Loucy (cell line): Measurements from ENCODE around the gene VEZF1.

Experiments used
- H2AFZ ChIP-seq: fragments of 200-600 bp; sonication (generic); 2 replicates; pipeline ENCODE4 v1.6.0; 2016; ENCODE audit warnings: antibody characterized with exemption, mild to moderate bottlenecking, low read length, moderate library complexity
- H3F3A ChIP-seq: fragments of 200-600 bp; 2 replicates; pipeline ENCODE4 v1.6.0; 2016; ENCODE audit warnings: antibody characterized with exemption, low read depth, mild to moderate bottlenecking
- H3K27me3 ChIP-seq: fragments of 200-600 bp; sonication (generic); 2 replicates; pipeline ENCODE4 v1.6.1; 2014; ENCODE audit warnings: low read length, mild to moderate bottlenecking; ENCODE audit not compliant: insufficient read depth, poor library complexity, severe bottlenecking
- H3K36me3 ChIP-seq: fragments of 200-600 bp; sonication (generic); 2 replicates; pipeline ENCODE4 v1.6.1; 2016; ENCODE audit warnings: low read length; ENCODE audit not compliant: insufficient read depth
- H3K4me1 ChIP-seq: fragments of 200-600 bp; sonication (generic); 2 replicates; pipeline ENCODE4 v1.5.1; 2014; ENCODE audit warnings: low read length, mild to moderate bottlenecking; ENCODE audit not compliant: insufficient read depth, poor library complexity, severe bottlenecking
- H3K4me2 ChIP-seq: fragments of 200-600 bp; sonication (generic); 2 replicates; pipeline ENCODE4 v1.6.0; 2014; ENCODE audit warnings: antibody characterized with exemption, low read length, low read depth, mild to moderate bottlenecking; ENCODE audit not compliant: poor library complexity, severe bottlenecking
- H3K4me3 ChIP-seq: fragments of 200-600 bp; sonication (generic); 2 replicates; pipeline ENCODE4 v1.5.1; 2014; ENCODE audit warnings: low read length, mild to moderate bottlenecking, mixed read lengths; ENCODE audit not compliant: poor library complexity, severe bottlenecking
- H3K79me2 ChIP-seq: fragments of 200-600 bp; sonication (generic); 2 replicates; pipeline ENCODE4 v1.6.1; 2014; ENCODE audit warnings: low read length; ENCODE audit not compliant: insufficient read depth
- H3K9ac ChIP-seq: fragments of 200-600 bp; sonication (generic); 2 replicates; pipeline ENCODE4 v1.6.0; 2014; ENCODE audit warnings: mild to moderate bottlenecking, low read depth, low read length, moderate library complexity; ENCODE audit not compliant: poor library complexity, severe bottlenecking
- H3K9me2 ChIP-seq: fragments of 200-600 bp; sonication (generic); replicated peaks from 2 replicates; pipeline ENCODE4 v1.6.1; 2016; ENCODE audit warnings: low read depth, low read length, mixed read lengths
- H3K9me3 ChIP-seq: fragments of 200-600 bp; sonication (generic); 2 replicates; pipeline ENCODE4 v1.6.1; 2014; ENCODE audit warnings: mild to moderate bottlenecking, antibody characterized with exemption, low read length, low read depth; ENCODE audit not compliant: insufficient read depth
- H4K20me1 ChIP-seq: fragments of 200-600 bp; sonication (generic); 2 replicates; pipeline ENCODE4 v1.6.0; 2014; ENCODE audit warnings: antibody characterized with exemption, low read length, mild to moderate bottlenecking; ENCODE audit not compliant: insufficient read depth, poor library complexity, severe bottlenecking
- EZH2phosphoT487 ChIP-seq: fragments of 200-600 bp; IDR thresholded peaks from 2 replicates; pipeline ENCODE4 v1.6.1; 2018; ENCODE audit warnings: antibody characterized with exemption, mild to moderate bottlenecking, moderate library complexity, borderline replicate concordance
- TF ChIP-seq, protein P1 (sequence below): fragments of 200-600 bp; sonication (generic); conservative IDR thresholded peaks from 2 replicates; pipeline ENCODE4 v1.5.1; 2014; ENCODE audit warnings: mild to moderate bottlenecking, antibody characterized with exemption, low read length

VEZF1 gene

DNA sequence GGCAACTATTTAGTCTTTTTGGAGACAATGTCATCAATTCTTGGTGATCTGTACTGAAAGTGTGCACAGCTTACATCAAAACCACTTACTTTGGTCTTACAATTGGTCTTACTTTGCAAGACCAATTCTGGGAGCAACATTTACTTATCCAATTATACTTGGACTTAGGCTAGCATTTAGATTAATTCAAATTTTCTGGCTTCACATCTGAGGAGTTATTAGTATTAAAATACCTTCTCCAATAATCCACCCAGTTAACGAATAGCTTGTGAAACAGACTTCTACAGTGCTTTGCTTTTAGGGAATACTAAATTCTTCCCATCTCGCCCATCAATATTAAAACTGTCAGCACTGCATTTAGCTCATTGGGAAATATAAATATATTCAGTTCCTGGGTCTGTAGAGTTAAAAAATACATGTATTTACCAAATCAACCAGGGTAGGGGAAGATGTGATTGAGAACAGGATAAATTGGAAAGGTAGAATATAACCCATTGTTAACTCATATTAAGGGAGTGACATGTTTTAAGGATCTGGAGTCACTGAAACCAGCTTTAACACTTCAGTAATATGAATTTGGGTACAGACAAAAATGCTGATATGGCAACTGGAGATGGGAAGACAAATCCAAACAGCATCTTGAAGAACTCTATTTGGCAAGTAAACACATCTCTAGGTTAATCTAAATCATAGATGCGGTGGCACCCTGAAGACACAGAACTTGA lies 9.2 kb upstream of the VEZF1 start:
- Histone ChIP-seq H3K9me3 (no peaks in the 10 kb centered on the region), H3K9ac (no peak overlapping the region), H3F3A (peaks cover 23% of the 10 kb centered on the region), H3K27me3 (no peaks in the 10 kb centered on the region), H3K4me2 (no peak overlapping the region), H3K9me2 (no peaks in the 10 kb centered on the region), H3K79me2 (peaks cover 38% of the 10 kb centered on the region), H3K4me1 (peaks cover 30% of the 10 kb centered on the region), H3K36me3 (peaks cover 38% of the 10 kb centered on the region; the same call in 1 of the 2 replicates), H3K4me3 (no peak overlapping the region), H4K20me1 (peaks cover 31% of the 10 kb centered on the region), H2AFZ (no peak overlapping the region)
- no peak for TF ChIP-seq EZH2phosphoT487
- TF ChIP-seq, protein P1, sequence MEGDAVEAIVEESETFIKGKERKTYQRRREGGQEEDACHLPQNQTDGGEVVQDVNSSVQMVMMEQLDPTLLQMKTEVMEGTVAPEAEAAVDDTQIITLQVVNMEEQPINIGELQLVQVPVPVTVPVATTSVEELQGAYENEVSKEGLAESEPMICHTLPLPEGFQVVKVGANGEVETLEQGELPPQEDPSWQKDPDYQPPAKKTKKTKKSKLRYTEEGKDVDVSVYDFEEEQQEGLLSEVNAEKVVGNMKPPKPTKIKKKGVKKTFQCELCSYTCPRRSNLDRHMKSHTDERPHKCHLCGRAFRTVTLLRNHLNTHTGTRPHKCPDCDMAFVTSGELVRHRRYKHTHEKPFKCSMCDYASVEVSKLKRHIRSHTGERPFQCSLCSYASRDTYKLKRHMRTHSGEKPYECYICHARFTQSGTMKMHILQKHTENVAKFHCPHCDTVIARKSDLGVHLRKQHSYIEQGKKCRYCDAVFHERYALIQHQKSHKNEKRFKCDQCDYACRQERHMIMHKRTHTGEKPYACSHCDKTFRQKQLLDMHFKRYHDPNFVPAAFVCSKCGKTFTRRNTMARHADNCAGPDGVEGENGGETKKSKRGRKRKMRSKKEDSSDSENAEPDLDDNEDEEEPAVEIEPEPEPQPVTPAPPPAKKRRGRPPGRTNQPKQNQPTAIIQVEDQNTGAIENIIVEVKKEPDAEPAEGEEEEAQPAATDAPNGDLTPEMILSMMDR, result no peak

DNA sequence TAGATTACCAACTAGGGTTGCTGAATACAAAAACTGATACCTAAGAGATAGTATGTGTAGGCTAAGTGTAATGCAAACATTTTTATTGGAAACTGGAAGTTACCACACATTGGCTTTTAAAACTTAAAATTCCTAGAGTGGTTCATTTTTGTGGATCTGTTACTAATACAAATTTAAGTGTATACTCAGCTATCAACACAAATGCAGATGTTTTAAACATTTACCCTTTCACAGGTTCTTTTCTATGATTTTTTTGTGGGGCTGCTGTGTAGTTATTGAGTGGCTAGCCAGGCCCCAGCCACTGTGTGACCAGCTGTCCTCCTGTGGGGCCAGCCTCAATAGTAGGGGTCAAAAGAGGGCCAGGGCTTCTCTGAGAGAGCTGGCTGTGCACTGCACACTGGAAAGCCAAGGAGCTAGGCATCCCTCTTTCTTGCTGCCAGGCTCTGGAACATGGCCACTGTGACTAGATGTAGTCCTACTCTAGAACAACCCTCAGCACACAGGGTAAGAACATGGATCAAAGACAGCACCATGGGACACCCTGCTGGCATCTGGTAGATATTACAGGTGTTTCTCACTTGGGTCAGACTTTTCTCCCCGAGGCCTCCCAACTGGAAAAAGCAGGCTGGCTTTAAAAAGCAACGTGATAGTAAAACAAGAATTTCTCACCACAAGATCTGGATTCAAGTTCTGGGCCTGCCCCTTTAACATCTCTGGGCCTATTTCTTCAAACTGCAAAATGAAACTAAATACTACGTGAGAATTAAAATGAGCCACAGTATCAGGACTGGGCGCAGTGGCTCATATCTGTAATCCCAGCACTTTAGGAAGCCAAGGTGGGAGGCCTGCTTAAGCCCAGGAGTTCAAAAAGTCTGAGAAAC lies 7.3 kb upstream of the VEZF1 start:
- H3F3A ChIP-seq, result peaks cover 6% of the 10 kb centered on the region
- H2AFZ ChIP-seq, result no peak overlapping the region
- H3K9me3 ChIP-seq, result no peaks in the 10 kb centered on the region
- H3K9me2 ChIP-seq, result no peaks in the 10 kb centered on the region
- H3K4me1 ChIP-seq, result peaks cover 18% of the 10 kb centered on the region
- peaks cover 19% of the 10 kb centered on the region for H3K79me2 ChIP-seq
- peaks cover 23% of the 10 kb centered on the region; the same call in 1 of the 2 replicates for H3K36me3 ChIP-seq
- no peaks in the 10 kb centered on the region for H3K27me3 ChIP-seq
- no peak overlapping the region for H3K4me3 ChIP-seq
- H4K20me1 ChIP-seq, result peaks cover 12% of the 10 kb centered on the region
- H3K9ac ChIP-seq, result no peak overlapping the region
- H3K4me2 ChIP-seq, result no peak overlapping the region
- no peak for TF ChIP-seq EZH2phosphoT487
- TF ChIP-seq, protein P1, result peak; percentile 79

DNA sequence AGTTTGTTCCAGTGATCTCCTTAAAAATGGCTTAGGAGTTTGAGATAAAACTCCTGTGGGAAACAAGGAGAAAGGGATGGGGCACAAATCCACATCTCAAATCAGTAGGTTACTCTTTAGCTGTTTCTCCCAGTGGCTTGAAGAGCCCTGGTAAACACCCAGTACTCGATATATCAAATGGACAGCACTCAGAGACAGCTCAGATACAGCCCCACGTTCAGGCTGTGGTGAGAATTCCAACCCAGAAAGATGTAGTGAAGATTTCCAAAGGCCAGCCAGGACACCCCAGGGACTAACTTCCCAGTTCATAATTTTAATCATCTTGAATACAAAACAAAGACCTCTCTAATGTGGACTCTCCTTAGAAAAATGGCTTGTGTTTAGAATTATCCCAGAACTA lies 6.4 kb upstream of the VEZF1 start:
- Histone ChIP-seq H3K4me2 (no peak overlapping the region), H3K27me3 (no peaks in the 10 kb centered on the region), H4K20me1 (peaks cover 4% of the 10 kb centered on the region), H3K9me2 (no peaks in the 10 kb centered on the region), H3F3A (no peaks in the 10 kb centered on the region), H3K4me3 (no peak overlapping the region), H3K4me1 (peaks cover 17% of the 10 kb centered on the region), H2AFZ (no peak overlapping the region), H3K9me3 (no peaks in the 10 kb centered on the region), H3K9ac (no peak overlapping the region), H3K36me3 (peaks cover 21% of the 10 kb centered on the region; the same call in 1 of the 2 replicates), H3K79me2 (peaks cover 11% of the 10 kb centered on the region)
- no peak for TF ChIP-seq EZH2phosphoT487
- TF ChIP-seq, protein P1, result no peak
